ENCODE measurements around the gene HMCN2.

DNA sequence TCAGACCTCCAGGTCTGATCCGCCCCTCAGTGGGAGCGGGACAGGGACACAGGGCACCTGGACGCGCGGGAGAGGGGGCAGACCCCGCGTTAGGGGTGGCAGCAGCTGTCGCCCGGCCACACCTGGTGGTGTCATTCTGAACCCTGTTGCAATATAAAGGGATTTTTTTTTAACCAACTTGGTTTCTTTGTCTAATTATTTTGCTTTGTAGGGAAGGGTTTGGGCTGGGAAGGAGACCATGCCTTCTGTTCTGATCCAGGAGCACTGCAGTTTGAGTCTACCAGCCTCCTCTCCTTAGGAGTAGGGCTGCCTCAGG lies 168.3 kb downstream of the HMCN2 start:
- TF ChIP-seq, protein P1, sequence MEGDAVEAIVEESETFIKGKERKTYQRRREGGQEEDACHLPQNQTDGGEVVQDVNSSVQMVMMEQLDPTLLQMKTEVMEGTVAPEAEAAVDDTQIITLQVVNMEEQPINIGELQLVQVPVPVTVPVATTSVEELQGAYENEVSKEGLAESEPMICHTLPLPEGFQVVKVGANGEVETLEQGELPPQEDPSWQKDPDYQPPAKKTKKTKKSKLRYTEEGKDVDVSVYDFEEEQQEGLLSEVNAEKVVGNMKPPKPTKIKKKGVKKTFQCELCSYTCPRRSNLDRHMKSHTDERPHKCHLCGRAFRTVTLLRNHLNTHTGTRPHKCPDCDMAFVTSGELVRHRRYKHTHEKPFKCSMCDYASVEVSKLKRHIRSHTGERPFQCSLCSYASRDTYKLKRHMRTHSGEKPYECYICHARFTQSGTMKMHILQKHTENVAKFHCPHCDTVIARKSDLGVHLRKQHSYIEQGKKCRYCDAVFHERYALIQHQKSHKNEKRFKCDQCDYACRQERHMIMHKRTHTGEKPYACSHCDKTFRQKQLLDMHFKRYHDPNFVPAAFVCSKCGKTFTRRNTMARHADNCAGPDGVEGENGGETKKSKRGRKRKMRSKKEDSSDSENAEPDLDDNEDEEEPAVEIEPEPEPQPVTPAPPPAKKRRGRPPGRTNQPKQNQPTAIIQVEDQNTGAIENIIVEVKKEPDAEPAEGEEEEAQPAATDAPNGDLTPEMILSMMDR (IDR thresholded peaks at IDR 0.05), result no peak
- no peak for TF ChIP-seq POLR2A (IDR thresholded peaks at IDR 0.05)
